ENCODE measurements around the gene IST1. TPM values are rescaled to one million over a fixed set of nuclear protein-coding genes. Genes with fewer than 3 reads are reported as not detected.
A peak's percentile ranks its signal among the peaks of the same experiment; 100 is the strongest.

IST1 gene
- total RNA-seq, 1 donor from 2014 or later, result 147 TPM

DNA sequence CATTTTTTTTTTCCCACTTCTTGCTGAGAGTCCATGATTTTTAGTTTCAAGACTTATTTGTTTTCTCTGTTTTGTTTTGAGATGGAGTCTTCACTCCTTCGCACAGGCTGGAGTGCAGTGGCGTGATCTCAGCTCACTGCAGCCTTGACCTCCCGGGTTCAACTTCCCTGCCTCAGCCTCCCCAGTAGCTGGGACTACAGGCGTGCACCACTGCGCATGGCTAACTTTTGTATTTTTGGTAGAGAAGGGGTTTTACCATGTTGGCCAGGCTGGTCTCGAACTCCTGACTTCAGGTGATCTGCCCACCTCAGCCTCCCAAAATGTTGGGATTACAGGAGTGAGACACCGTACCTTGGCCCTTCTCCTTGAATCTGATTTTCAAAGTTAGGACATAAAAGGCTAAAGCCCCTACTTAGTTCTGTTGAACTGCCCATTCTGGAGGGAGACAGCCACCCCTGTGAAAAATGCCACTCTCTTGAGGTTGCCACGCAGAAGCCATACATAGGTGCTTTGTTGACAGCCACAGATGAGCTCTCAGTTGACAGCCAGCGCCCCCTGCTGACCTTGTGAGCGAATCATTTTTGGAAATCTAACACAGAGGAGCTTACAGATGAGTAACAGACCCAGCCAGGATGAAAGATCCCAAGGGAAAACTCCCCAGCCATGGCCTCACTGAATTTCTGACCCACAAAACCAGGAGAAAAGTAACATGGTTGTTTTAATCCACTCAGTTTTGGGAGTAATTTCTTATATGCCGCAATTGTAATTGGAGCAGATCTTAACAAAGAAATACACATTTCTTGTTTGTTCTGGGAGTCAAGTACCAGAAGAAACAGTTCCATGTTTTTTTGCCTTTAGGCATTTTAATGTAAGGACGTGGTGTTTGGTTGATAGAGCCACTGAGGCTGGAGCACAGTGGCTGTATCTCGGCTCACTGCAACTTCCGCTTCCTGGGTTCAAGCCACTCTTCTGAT lies 66.0 kb downstream of the IST1 start:
- DNase-seq (ENCODE audit: low spot score), result peak; percentile 88

DNA sequence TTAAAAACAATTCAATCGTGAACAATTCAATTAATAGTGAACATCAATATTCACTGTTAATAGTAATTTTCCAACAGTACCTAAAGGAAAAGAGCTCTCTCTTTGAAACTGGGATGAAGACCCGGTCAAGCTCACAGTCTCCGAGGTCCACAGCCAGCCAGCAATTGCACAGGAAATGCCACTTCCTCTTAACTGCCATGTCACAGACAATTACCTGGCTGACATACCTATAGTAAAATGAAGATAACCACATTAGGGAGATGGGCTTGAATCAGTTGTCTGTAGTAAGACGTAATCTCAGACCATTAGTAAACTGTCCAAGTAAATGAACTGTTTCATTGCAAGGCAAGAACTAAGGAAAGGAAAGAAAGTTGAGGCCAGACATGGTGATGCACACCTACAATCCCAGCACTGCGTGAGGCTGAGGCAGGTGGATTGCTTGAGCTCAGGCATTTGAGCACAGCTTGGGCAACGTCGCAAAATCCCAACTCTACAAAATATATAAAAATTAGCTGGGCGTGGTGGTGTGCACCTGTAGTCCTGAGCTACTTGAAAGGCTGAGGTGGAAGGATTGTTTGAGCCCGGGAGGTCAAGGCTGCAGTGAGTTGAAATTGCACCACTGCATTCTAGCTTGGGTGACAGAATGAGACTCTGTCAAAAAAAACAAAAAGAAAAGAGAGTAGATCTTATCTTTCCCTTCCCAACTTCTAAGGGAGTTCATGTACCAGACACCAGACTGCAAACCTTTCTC lies 68.0 kb downstream of the IST1 start:
- DNase-seq (ENCODE audit: low spot score), result no peak

DNA sequence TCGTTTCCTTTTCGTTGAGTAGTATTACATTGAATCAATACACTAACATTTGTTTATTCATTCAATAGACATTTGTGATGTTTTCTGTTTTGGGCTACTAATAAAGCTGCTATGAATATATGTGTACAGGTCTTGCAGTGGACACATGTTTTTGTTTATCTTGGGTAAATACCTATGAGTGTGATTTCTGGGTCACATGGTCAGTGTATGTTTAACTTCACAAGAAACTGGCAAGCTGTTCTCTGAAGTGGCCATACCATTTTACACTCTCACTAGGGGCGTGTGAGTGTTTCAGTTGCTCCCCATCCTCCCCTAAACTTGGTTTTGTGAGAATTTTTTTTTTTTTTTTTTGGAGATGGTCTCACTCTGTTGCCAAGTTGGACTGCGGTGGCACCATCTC lies 69.9 kb downstream of the IST1 start:
- no peak for DNase-seq (ENCODE audit: low spot score)

DNA sequence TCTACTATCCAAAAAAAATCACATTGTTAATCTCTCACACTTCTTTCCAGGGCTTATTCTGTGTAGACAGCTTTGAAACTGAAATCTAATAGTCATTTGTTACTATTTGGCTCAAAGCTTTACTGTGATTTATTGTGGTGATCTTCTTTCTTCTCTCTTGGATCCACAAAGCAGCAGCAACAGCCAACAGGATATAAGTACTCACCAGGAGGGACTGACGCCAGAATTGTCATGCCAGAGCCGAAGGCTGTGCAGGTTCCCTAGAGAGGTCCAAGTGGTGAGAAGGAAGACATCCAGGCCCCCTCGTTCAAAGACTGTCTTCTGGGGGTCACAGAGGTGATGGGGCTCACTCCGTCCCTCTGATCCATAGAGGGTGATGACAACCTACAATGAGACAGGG lies 71.6 kb downstream of the IST1 start:
- peak; percentile 4 for DNase-seq (ENCODE audit: low spot score)

DNA sequence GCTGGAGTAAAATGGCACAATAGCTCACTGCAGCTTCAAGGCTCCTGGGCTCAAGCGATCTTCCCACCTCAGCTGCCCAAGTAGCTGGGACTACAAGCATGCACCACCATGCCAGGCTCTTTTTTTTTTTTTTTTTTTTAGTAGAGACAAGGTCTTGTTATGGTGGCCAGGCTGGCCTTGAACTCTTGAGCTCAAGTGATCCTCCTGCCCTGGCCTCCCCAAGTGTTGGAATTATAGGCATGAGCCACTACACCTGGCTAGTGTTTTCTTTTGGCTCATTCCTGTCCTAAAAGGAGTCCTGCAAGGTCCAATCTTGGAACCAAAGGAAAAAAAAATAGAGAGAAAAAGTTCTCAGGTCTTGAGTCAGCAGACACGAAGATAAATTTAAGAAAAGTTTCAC lies 74.0 kb downstream of the IST1 start:
- DNase-seq (ENCODE audit: low spot score), result no peak

DNA sequence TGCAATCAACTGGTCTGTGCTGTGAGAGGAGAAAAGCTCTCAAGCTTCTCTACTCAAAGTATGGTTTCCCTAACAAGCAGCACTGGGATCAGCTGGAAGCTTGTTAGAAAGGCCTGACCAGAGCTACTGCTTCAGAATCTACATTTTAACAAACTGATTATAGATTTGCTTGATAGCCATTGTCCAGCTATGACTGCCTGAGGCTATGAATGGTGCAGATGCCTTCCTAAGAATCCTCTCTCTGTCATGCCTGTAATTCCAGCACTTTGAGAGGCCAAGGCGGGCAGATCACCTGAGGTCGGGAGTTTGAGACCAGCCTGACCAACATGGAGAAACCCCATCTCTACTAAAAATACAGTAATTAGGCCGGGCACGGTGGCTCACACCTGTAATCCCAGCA lies 76.2 kb downstream of the IST1 start:
- no peak for DNase-seq (ENCODE audit: low spot score)

DNA sequence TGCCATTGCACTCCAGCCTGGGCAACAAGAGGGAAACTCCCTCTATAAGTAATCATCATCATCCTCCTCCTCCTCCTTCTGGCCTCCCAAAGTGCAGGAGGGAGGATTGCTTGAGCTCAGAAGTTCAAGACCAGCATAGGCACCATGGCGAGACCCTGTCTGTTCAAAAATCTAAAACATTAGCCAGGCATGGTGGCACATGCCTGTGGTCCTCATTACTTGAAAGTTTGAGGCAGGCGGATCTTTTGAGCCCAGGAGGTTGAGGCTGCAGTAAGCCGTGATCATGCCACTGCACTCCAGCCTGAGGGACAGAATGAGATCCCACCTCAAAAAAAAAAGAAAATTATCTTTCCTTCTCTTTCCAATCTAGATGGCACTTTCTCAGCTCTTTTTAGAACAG lies 77.0 kb downstream of the IST1 start:
- no peak for DNase-seq (ENCODE audit: low spot score)

DNA sequence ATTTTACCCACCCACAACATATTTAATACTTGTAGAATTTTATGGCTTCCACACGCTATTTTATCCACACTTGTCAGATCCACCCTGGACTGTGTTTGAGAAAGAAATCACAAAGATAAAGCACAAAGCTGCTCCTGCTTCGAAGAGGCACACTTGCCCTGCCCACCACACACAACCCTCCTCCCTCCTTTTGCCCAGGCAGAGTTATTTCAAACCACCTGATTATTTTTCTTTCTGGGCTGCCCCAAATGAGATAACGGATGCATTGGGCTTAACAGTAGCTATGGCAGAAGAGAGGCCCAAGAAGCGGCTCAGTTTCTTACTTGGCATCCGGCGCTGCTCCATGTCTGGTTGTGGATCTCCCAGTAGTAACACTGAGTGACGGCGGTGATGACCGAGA lies 77.7 kb downstream of the IST1 start:
- no peak for DNase-seq (ENCODE audit: low spot score)

DNA sequence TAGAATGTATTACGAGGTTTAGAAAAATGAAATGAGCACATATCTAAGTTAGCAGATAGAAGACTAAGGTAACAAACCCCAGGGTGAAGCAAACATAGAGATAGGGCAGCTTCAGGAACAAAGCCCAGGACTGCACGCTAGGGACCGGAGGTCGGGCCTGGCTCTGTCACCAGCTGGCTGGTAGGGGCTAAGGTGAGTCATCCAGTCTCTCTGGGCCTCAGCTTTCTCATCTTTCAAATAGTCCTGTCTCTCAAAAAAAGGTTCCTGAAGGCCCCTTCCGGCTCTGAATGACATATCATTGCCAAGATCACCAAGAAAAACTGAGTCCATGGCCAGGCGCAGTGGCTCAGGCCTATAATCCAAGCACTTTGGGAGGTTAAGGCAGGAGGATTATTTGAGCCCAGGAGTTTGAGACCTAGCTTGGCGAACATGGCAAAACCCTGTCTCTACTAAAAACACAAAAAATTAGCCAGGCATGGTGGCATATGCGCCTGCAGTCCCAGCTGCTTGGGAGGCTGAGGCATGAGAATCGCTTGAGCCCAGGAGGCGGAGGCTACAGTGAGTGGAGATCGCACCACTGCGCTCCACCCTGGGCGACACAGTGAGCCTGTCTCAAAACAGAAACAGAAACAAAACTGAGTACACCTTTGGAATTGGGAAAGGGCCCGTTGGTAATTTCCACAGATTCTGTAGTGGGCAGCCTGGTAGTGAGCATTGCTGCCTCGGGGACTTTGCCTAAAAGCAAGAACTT lies 78.9 kb downstream of the IST1 start:
- DNase-seq (ENCODE audit: low spot score), result no peak

Other genes starting within 250 kb of the IST1 start
- gene PHLPP2, start 170.8 kb upstream of the IST1 start, total RNA-seq (ENCODE audit: insufficient read depth, low replicate concordance), result 9.4 TPM
- gene AP1G1, start 86.7 kb upstream of the IST1 start, total RNA-seq (ENCODE audit: insufficient read depth, low replicate concordance), result 96.1 TPM
- 16.4 TPM for gene ATXN1L, start 49.6 kb upstream of the IST1 start, total RNA-seq (ENCODE audit: insufficient read depth, low replicate concordance)
- gene ZNF821, start 11.3 kb upstream of the IST1 start, total RNA-seq (ENCODE audit: insufficient read depth, low replicate concordance), result 9.6 TPM
- gene PKD1L3, start 104.9 kb downstream of the IST1 start, total RNA-seq (ENCODE audit: insufficient read depth, low replicate concordance), result 0.24 TPM
- 1.7 TPM for gene DHODH, start 113.2 kb downstream of the IST1 start, total RNA-seq (ENCODE audit: insufficient read depth, low replicate concordance)
- gene HP, start 159.0 kb downstream of the IST1 start, total RNA-seq (ENCODE audit: insufficient read depth, low replicate concordance), result 6.5 TPM
- gene HPR, start 167.7 kb downstream of the IST1 start, total RNA-seq (ENCODE audit: insufficient read depth, low replicate concordance), result not detected
- 5.8 TPM for gene TXNL4B, start 198.1 kb downstream of the IST1 start, total RNA-seq (ENCODE audit: insufficient read depth, low replicate concordance)
- gene DHX38, start 198.3 kb downstream of the IST1 start, total RNA-seq (ENCODE audit: insufficient read depth, low replicate concordance), result 63.6 TPM

Measured in umbilical cord (tissue), 2 donors.